Calu3 (cell line): Measurements from ENCODE around the gene USP37. TPM values are rescaled to one million over a fixed set of nuclear protein-coding genes. Genes with fewer than 3 reads are reported as not detected.

Experiments
- BruUV-seq: library from RNA; stranded (reverse); fragments of 400-500 nt; replicated peaks from 2 replicates; lab custom pipeline; 2021; lab: Mats Ljungman, UMichigan
- CTCF ChIA-PET: fragments of 300-600 bp; sonication (Branson Sonifier 250); formaldehyde crosslinking; loops from one replicate; lab custom pipeline; 2022; ENCODE audit warnings: antibody characterized with exemption; lab: Charles Lee
- DNase-seq: peaks from one replicate; pipeline ENCODE4 v3.0.0; 2022
- H3K27ac Mint-ChIP-seq: one replicate; pipeline ENCODE4 v1.8.0; 2022; ENCODE audit warnings: mixed read lengths; ENCODE audit not compliant: unreplicated experiment
- H3K27me3 Mint-ChIP-seq: one replicate; pipeline ENCODE4 v1.8.0; 2022; ENCODE audit warnings: mixed read lengths; ENCODE audit not compliant: unreplicated experiment
- H3K36me3 Mint-ChIP-seq: one replicate; pipeline ENCODE4 v1.8.0; 2022; ENCODE audit warnings: mild to moderate bottlenecking, moderate library complexity, mixed read lengths; ENCODE audit not compliant: insufficient read depth, unreplicated experiment
- H3K4me1 Mint-ChIP-seq: one replicate; pipeline ENCODE4 v1.8.0; 2022; ENCODE audit warnings: mild to moderate bottlenecking, low read depth, mixed read lengths; ENCODE audit not compliant: unreplicated experiment
- H3K4me3 Mint-ChIP-seq: one replicate; pipeline ENCODE4 v1.8.0; 2022; ENCODE audit warnings: mild to moderate bottlenecking, low read depth, moderate library complexity, mixed read lengths; ENCODE audit not compliant: unreplicated experiment
- H3K9me3 Mint-ChIP-seq: one replicate; pipeline ENCODE4 v1.8.0; 2022; ENCODE audit warnings: low read depth, mixed read lengths; ENCODE audit not compliant: unreplicated experiment
- CTCF ChIP-seq: fragments of 200-600 bp; IDR thresholded peaks from one replicate; pipeline ENCODE4 v1.8.0; 2022; ENCODE audit warnings: antibody characterized with exemption; ENCODE audit not compliant: unreplicated experiment
- intact Hi-C: fragments of 100-400 bp; cut with micrococcal nuclease; formaldehyde crosslinking; loops from one replicate; pipeline ENCODE4 v1.10.0; 2022; ENCODE audit not compliant: unreplicated experiment
- total RNA-seq: library from RNA; stranded (reverse); gene quantifications from 2 replicates; pipeline ENCODE4 v1.2.3, GENCODE V29; 2022

USP37 gene
- total RNA-seq, 1 experiment from 2014 or later: 27.5 TPM

GRCh38 chr2:218578272-218578877 is 10.2 kb upstream of the USP37 start:
- no peak overlapping the region for H3K4me3 Mint-ChIP-seq
- BruUV-seq: no TSS peak
- peaks cover 53% of the 10 kb centered on the region for H3K36me3 Mint-ChIP-seq
- no peaks in the 10 kb centered on the region for H3K9me3 Mint-ChIP-seq
- intact Hi-C loops: no loop called here
- TF ChIP-seq CTCF: no peak
- no peak overlapping the region for H3K27ac Mint-ChIP-seq
- CTCF ChIA-PET: no interaction called here
- no peaks in the 10 kb centered on the region for H3K27me3 Mint-ChIP-seq
- peaks cover 6% of the 10 kb centered on the region for H3K4me1 Mint-ChIP-seq
- DNase-seq: no peak

DNA sequence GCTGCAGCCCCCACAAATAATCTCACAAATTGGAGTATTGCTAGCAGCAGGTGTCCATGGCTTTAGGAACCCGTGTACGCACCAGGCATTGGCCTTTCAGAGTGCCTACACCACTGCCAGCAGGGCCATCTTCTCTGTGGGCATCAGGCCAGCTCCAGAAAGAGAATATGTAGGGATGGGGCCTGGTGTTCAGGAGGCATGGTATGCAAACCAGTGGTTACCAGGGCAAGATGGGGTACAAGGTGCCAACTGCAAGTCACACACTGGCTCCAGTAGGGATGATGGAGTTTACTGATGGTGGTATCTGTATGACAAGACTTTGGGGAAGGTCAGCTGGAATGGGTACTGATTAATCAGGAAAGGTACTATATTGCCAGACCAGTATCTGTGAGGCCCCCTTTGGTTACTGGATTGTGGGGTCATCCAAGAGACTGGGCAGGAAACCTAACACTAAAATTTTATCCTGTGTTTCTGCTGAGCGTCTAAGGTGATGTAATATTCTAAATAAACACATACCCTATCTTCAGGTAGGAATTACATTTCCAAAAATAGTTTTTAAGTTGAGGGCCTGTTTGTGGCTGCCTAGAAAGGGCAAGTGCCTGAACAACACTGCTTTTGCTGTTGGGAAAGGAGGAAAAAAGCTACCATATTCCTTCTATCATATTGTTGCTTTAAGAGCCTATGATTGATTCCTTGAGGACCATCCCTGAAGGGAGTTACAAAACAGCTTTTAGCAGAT is 9.5 kb upstream of the USP37 start:
- Mint-ChIP-seq H3K27ac (no peak overlapping the region), H3K36me3 (peaks cover 53% of the 10 kb centered on the region)

GRCh38 chr2:218576854-218577253 is 8.7 kb upstream of the USP37 start:
- intact Hi-C loops: no loop called here
- H3K27ac Mint-ChIP-seq: no peak overlapping the region

More for the DNA sequence above, 9.5 kb upstream of the USP37 start:
- no peaks in the 10 kb centered on the region for H3K9me3 Mint-ChIP-seq
- no peak overlapping the region for H3K4me3 Mint-ChIP-seq
- CTCF ChIA-PET: no interaction called here
- no TSS peak for BruUV-seq
- TF ChIP-seq CTCF: no peak
- intact Hi-C loops: no loop called here
- DNase-seq: no peak
- no peaks in the 10 kb centered on the region for H3K4me1 Mint-ChIP-seq
- H3K27me3 Mint-ChIP-seq: no peaks in the 10 kb centered on the region

GRCh38 chr2:218570850-218571249 is 2.7 kb upstream of the USP37 start:
- Mint-ChIP-seq H3K36me3 (peaks cover 78% of the 10 kb centered on the region), H3K27me3 (no peaks in the 10 kb centered on the region), H3K9me3 (no peaks in the 10 kb centered on the region), H3K4me3 (peak overlapping the region; percentile 77), H3K27ac (peak overlapping the region; percentile 89), H3K4me1 (peaks cover 28% of the 10 kb centered on the region)
- DNase-seq: no peak
- CTCF ChIA-PET: no interaction called here
- intact Hi-C loops: no loop called here
- BruUV-seq: no TSS peak
- TF ChIP-seq CTCF: no peak

More at GRCh38 chr2:218576854-218577253, 8.7 kb upstream of the USP37 start:
- BruUV-seq: no TSS peak
- Mint-ChIP-seq H3K27me3 (no peaks in the 10 kb centered on the region), H3K9me3 (no peaks in the 10 kb centered on the region), H3K4me3 (no peak overlapping the region), H3K4me1 (no peaks in the 10 kb centered on the region), H3K36me3 (peaks cover 52% of the 10 kb centered on the region)
- CTCF ChIA-PET: no interaction called here
- no peak for DNase-seq
- TF ChIP-seq CTCF: no peak
